H1 (cell line): Measurements from ENCODE around the gene HMSD. TPM values are rescaled to one million over a fixed set of nuclear protein-coding genes. Genes with fewer than 3 reads are reported as not detected.

Experiments used
- CTCF ChIA-PET: fragments of 300-600 bp; sonication (Branson Sonifier 250); formaldehyde crosslinking; loops from one replicate; lab custom pipeline; 2021; ENCODE audit not compliant: partially characterized antibody; lab: Charles Lee
- POLR2A ChIA-PET: fragments of 300-600 bp; sonication (Branson Sonifier 250); formaldehyde crosslinking; loops from one replicate; lab custom pipeline; 2021; ENCODE audit warnings: inconsistent platforms; ENCODE audit not compliant: partially characterized antibody; lab: Charles Lee
- DNase-seq, 2 experiments: peaks; one replicate each; pipeline versions ENCODE4 v3.0.0 to v3.0.0-alpha.2; 2010 to 2022; ENCODE audit warnings: low spot score in 2 of 2, low read depth in 1 of 2, mixed read lengths in 1 of 2
- FAIRE-seq: peaks from 2 replicates; lab custom pipeline; 2011; peaks lifted over from hg19 to GRCh38; lab: Jason Lieb, UNC
- H2AFZ ChIP-seq: 2 replicates; pipeline ENCODE4 v1.8.1; 2012; ENCODE audit warnings: low read length, inconsistent platforms
- H2AK5ac ChIP-seq: 2 replicates; pipeline ENCODE4 v1.6.1; 2013; ENCODE audit warnings: low read depth, low read length
- H2BK120ac ChIP-seq: replicated peaks from 2 replicates; pipeline ENCODE3; 2013; ENCODE audit warnings: low read depth, low read length, inconsistent platforms
- H2BK12ac ChIP-seq: 2 replicates; pipeline ENCODE4 v1.6.1; 2013; ENCODE audit warnings: low read depth, low read length
- H2BK15ac ChIP-seq: 2 replicates; pipeline ENCODE4 v1.6.1; 2013; ENCODE audit warnings: low read length
- H2BK20ac ChIP-seq: 2 replicates; pipeline ENCODE4 v1.6.1; 2013; ENCODE audit warnings: low read length
- H2BK5ac ChIP-seq: 2 replicates; pipeline ENCODE4 v1.6.1; 2013; ENCODE audit warnings: low read depth, low read length
- H3K14ac ChIP-seq: 2 replicates; pipeline ENCODE4 v1.6.1; 2013; ENCODE audit warnings: inconsistent platforms; ENCODE audit not compliant: insufficient read length
- H3K18ac ChIP-seq: 2 replicates; pipeline ENCODE4 v1.6.1; 2013; ENCODE audit warnings: low read length; ENCODE audit errors: extremely low read depth
- H3K23ac ChIP-seq: 2 replicates; pipeline ENCODE4 v1.6.1; 2013; ENCODE audit warnings: inconsistent platforms; ENCODE audit not compliant: insufficient read length
- H3K23me2 ChIP-seq: 2 replicates; pipeline ENCODE4 v1.6.1; 2013; ENCODE audit warnings: low read depth, low read length
- H3K27ac ChIP-seq: 2 replicates; pipeline ENCODE4 v1.6.1; 2011; ENCODE audit warnings: low read depth, low read length, inconsistent platforms
- H3K27me3 ChIP-seq, 4 experiments: replicated peaks in 1 of 4; 1 replicate in 1 of 4; 2 replicates in 3 of 4; pipeline versions ENCODE4 v1.6.1 to v1.8.1; 2011 to 2013; ENCODE audit warnings: low read length in 3 of 4, mild to moderate bottlenecking in 3 of 4, inconsistent platforms in 2 of 4, mixed read lengths in 2 of 4, moderate library complexity in 1 of 4; ENCODE audit not compliant: control insufficient read depth in 3 of 4, insufficient read depth in 3 of 4; ENCODE audit errors: extremely low read depth in 1 of 4
- H3K36me3 ChIP-seq, 4 experiments: 2 replicates each; pipeline versions ENCODE4 v1.6.1 to v1.8.1; 2011 to 2013; ENCODE audit warnings: mild to moderate bottlenecking in 4 of 4, low read length in 3 of 4, moderate library complexity in 2 of 4, control low read depth in 1 of 4, inconsistent platforms in 1 of 4; ENCODE audit not compliant: insufficient read depth in 4 of 4, control insufficient read depth in 2 of 4
- H3K4ac ChIP-seq: replicated peaks from 2 replicates; pipeline ENCODE3; 2013; ENCODE audit warnings: low read length, low read depth, mixed read lengths, inconsistent platforms; ENCODE audit not compliant: insufficient read length
- H3K4me1 ChIP-seq, 4 experiments: replicated peaks in 1 of 4; 1 replicate in 1 of 4; 2 replicates in 3 of 4; pipeline versions ENCODE4 v1.6.1 to v1.8.1; 2011 to 2013; ENCODE audit warnings: low read length in 3 of 4, inconsistent platforms in 2 of 4, mixed read lengths in 1 of 4; ENCODE audit not compliant: insufficient read depth in 4 of 4, control insufficient read depth in 3 of 4
- H3K4me2 ChIP-seq, 2 experiments: 2 replicates each; pipeline versions ENCODE4 v1.6.1 to v1.8.1; 2011 to 2013; ENCODE audit warnings: low read depth in 2 of 2, low read length in 2 of 2, control low read depth in 1 of 2, inconsistent platforms in 1 of 2, mild to moderate bottlenecking in 1 of 2; ENCODE audit not compliant: insufficient read depth in 1 of 2
- H3K4me3 ChIP-seq, 4 experiments: fragments of 200-600, 300-600 bp in 1 of 4; sonication (generic), shearing (Covaris generic), sonication (Bioruptor Twin) in 1 of 4; 2 replicates each; pipeline versions ENCODE4 v1.5.1 to v1.8.1; 2011 to 2016; ENCODE audit warnings: low read length in 4 of 4, low read depth in 3 of 4, control low read depth in 2 of 4, inconsistent platforms in 2 of 4, mild to moderate bottlenecking in 2 of 4, mixed read lengths in 1 of 4, moderate library complexity in 1 of 4; ENCODE audit not compliant: insufficient read depth in 2 of 4; ENCODE audit errors: extremely low read depth in 1 of 4
- H3K56ac ChIP-seq: replicated peaks from 2 replicates; pipeline ENCODE3; 2013; ENCODE audit warnings: low read depth, mild to moderate bottlenecking, mixed read lengths, low read length, inconsistent platforms; ENCODE audit not compliant: insufficient read length
- H3K79me1 ChIP-seq: 2 replicates; pipeline ENCODE4 v1.6.1; 2013; ENCODE audit warnings: low read depth, low read length, control low read depth
- H3K79me2 ChIP-seq, 2 experiments: 2 replicates each; pipeline versions ENCODE4 v1.6.1 to v1.8.1; 2012 to 2013; ENCODE audit warnings: low read length in 2 of 2, mild to moderate bottlenecking in 2 of 2, inconsistent platforms in 1 of 2; ENCODE audit not compliant: insufficient read depth in 2 of 2, control insufficient read depth in 1 of 2
- H3K9ac ChIP-seq, 4 experiments: replicated peaks in 1 of 4; 1 replicate in 1 of 4; 2 replicates in 3 of 4; pipeline versions ENCODE4 v1.6.1 to v1.8.1; 2011 to 2013; ENCODE audit warnings: low read depth in 3 of 4, low read length in 3 of 4, control low read depth in 2 of 4, mild to moderate bottlenecking in 2 of 4, moderate library complexity in 2 of 4, inconsistent platforms in 1 of 4; ENCODE audit errors: extremely low read depth in 1 of 4
- H3K9me3 ChIP-seq, 2 experiments: 2 replicates each; pipeline versions ENCODE4 v1.6.1 to v1.8.1; 2012 to 2013; ENCODE audit warnings: mild to moderate bottlenecking in 2 of 2, moderate library complexity in 2 of 2, control low read depth in 1 of 2, inconsistent platforms in 1 of 2, low read depth in 1 of 2, low read length in 1 of 2, mixed read lengths in 1 of 2; ENCODE audit not compliant: insufficient read depth in 2 of 2
- H4K20me1 ChIP-seq, 2 experiments: replicated peaks in 1 of 2; 2 replicates each; pipeline versions ENCODE3 to v1.8.1; 2011 to 2013; ENCODE audit warnings: inconsistent platforms in 2 of 2, low read length in 2 of 2, mild to moderate bottlenecking in 1 of 2; ENCODE audit not compliant: insufficient read depth in 2 of 2, control insufficient read depth in 1 of 2
- H4K5ac ChIP-seq: 2 replicates; pipeline ENCODE4 v1.6.1; 2013; ENCODE audit warnings: low read length, low read depth, mixed read lengths, inconsistent platforms; ENCODE audit not compliant: insufficient read length
- H4K8ac ChIP-seq: 2 replicates; pipeline ENCODE4 v1.8.0; 2013; ENCODE audit warnings: mild to moderate bottlenecking, moderate library complexity, low read length, inconsistent platforms; ENCODE audit not compliant: insufficient read depth; ENCODE audit errors: extremely low read depth
- H4K91ac ChIP-seq: replicated peaks from 2 replicates; pipeline ENCODE3; 2013; ENCODE audit warnings: low read length, mixed read lengths, inconsistent platforms; ENCODE audit not compliant: insufficient read length
- EGR1 ChIP-seq: IDR thresholded peaks from 2 replicates; pipeline ENCODE4 v1.6.1; 2011; ENCODE audit warnings: low read depth, low read length, borderline replicate concordance
- KDM5A ChIP-seq: fragments of 200-600 bp; IDR thresholded peaks from 2 replicates; pipeline ENCODE4 v1.7.1; 2012; ENCODE audit warnings: mild to moderate bottlenecking, low read length, inconsistent platforms, mixed read lengths
- NRF1 ChIP-seq: IDR thresholded peaks from 2 replicates; pipeline ENCODE4 v1.6.1; 2011; ENCODE audit warnings: mild to moderate bottlenecking, low read depth, low read length, improper control_type of control experiment
- SIN3A ChIP-seq, 2 experiments: IDR thresholded peaks in 1 of 2; conservative IDR thresholded peaks in 1 of 2; 2 replicates each; pipeline ENCODE4 v1.6.1; 2011 to 2012; ENCODE audit warnings: low read length in 2 of 2, improper control_type of control experiment in 1 of 2, low read depth in 1 of 2, mild to moderate bottlenecking in 1 of 2
- SIRT6 ChIP-seq: IDR thresholded peaks from one replicate; pipeline ENCODE4 v1.7.1; 2012; ENCODE audit warnings: low read length, inconsistent platforms
- SIX5 ChIP-seq: IDR thresholded peaks from 2 replicates; pipeline ENCODE4 v1.6.1; 2011; ENCODE audit warnings: mild to moderate bottlenecking, low read depth, low read length
- TBP ChIP-seq: IDR thresholded peaks from 2 replicates; pipeline ENCODE4 v1.6.1; 2011; ENCODE audit warnings: low read depth, low read length, improper control_type of control experiment
- TCF12 ChIP-seq: IDR thresholded peaks from 2 replicates; pipeline ENCODE4 v1.6.1; 2011; ENCODE audit warnings: low read depth, mild to moderate bottlenecking, low read length
- TEAD4 ChIP-seq: IDR thresholded peaks from 2 replicates; pipeline ENCODE4 v1.6.1; 2012; ENCODE audit warnings: low read depth, low read length, inconsistent platforms, mixed read lengths
- WGBS, 2 experiments: shearing (Covaris generic) in 1 of 2; methylation state at CpG; one replicate each; pipeline versions ENCODE4 v1.1.6 to v1.1.7; 2013 to 2015; ENCODE audit warnings: low lambda C conversion rate in 2 of 2, mixed read lengths in 2 of 2, inconsistent platforms in 1 of 2, low coverage in 1 of 2, missing lambda C conversion rate in 1 of 2; ENCODE audit not compliant: insufficient replicate concordance in 2 of 2, insufficient coverage in 1 of 2, insufficient read length in 1 of 2; ENCODE audit errors: extremely low coverage in 1 of 2, missing lambda C conversion rate in 1 of 2; 5-methylcytosine and 5-hydroxymethylcytosine counted together
- long read RNA-seq, 2 experiments: library from RNA in 1 of 2; library from capped mRNA in 1 of 2; stranded (forward); transcript quantifications; one replicate each; pipeline ENCODE4 v2.0.0, GENCODE V29; 2021; ENCODE audit warnings: inconsistent platforms in 1 of 2
- polyA minus RNA-seq, 3 experiments: library from RNA; depleted of rRNA, polyadenylated mRNA; stranded (reverse); fragments of >200 nt; gene quantifications; 1 replicate in 2 of 3; 2 replicates in 1 of 3; pipeline ENCODE4 v1.2.3, GENCODE V29; 2011
- polyA plus RNA-seq, 7 experiments: library from polyadenylated mRNA; depleted of rRNA in 3 of 7; stranded (reverse) in 5 of 7; unstranded in 2 of 7; fragments of >200 nt in 5 of 7; fragments of 200-250 nt in 2 of 7; gene quantifications; 1 replicate in 5 of 7; 2 replicates in 1 of 7; 4 replicates in 1 of 7; pipeline versions ENCODE4 v1.2.1 to v1.2.3, GENCODE V29; 2011 to 2013; ENCODE audit warnings: missing spikeins in 2 of 7, mixed read lengths in 2 of 7
- total RNA-seq: library from RNA; stranded (reverse); fragmentation: NEBNext Ultra II Directional; extraction: Animal tissue kit (Norgen Biotek cat#: 25700); gene quantifications from 2 replicates; pipeline ENCODE4 v1.2.1, GENCODE V29; 2021

HMSD gene, protein sequence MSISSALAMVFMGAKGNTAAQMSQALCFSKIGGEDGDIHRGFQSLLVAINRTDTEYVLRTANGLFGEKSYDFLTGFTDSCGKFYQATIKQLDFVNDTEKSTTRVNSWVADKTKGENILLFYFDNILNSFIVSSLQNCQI
- total RNA-seq (3.0 and 4.8 TPM in 2 replicates), polyA plus RNA-seq (2011; rRNA removed) (0.91 and 1.3 TPM in 2 replicates), polyA minus RNA-seq (2011; rRNA and poly(A)+ RNA removed) (2.0 and 2.8 TPM in 2 replicates)
- 1.3 TPM for polyA plus RNA-seq (2011; cell fraction: cytosol; rRNA removed)
- polyA plus RNA-seq (2011; cell fraction: nucleus; rRNA removed), result 1.8 TPM
- 1.2 to 17.8 TPM (median 7.4 TPM) in 4 replicates for polyA plus RNA-seq (2012, experiment 1 of 2)
- 0.58 TPM for polyA plus RNA-seq (2012, experiment 2 of 2)
- polyA plus RNA-seq (2013, experiment 1 of 2), result 2.4 TPM
- 7.6 TPM for polyA plus RNA-seq (2013, experiment 2 of 2)
- polyA minus RNA-seq (2011; cell fraction: cytosol; rRNA and poly(A)+ RNA removed), result not detected
- 5.4 TPM for polyA minus RNA-seq (2011; cell fraction: nucleus; rRNA and poly(A)+ RNA removed)
- long read RNA-seq, experiment 1, partial matches to known transcripts, result 0 of 6 reads
- long read RNA-seq, experiment 1, other reads (novel, unspliced or antisense), result 3 of 6 reads
- long read RNA-seq, experiment 2, result 0 reads

- POLR2A ChIA-PET, result interaction anchor here (0.6 kb wide), 1 partner anchor 534 kb away, joined by 3 read pairs; no protein-coding TSS in a partner anchor
- Histone ChIP-seq H3K27ac (0 out of 2 replicates have a peak within 1 kb of the TSS, but pooled peaks have one; percentile 4), H3K4me1 (no peaks in the 10 kb centered on the region)
- TF ChIP-seq TEAD4 (no peak), TBP (peak; percentile 59), SIN3A (conservative IDR thresholded peaks at IDR 0.05 in 1 of 2, IDR thresholded peaks at IDR 0.05 in 1 of 2; ENCODE audit: low read depth in 1 of 2, low read length in 2 of 2) (no peak), SIRT6 (no peak), NRF1 (no peak), TCF12 (no peak), KDM5A (no peak), EGR1 (no peak), SIX5 (no peak)
These were observed at the start of gene HMSD for GRCh38 chr18:63949068-63949737. HMSD (plus strand) TSS chr18:63949301; CDS start chr18:63953456, 4,155 bp downstream.

More at GRCh38 chr18:63949068-63949737, at the start of gene HMSD:
- no peak within 1 kb of the TSS for H2BK5ac ChIP-seq
- H3K79me1 ChIP-seq, result no peaks in the 10 kb centered on the region
- peak within 1 kb of the TSS in 3 of 4 experiments; percentile 16 to 24 (median 20); a peak in 3 of 7 replicates for H3K9ac ChIP-seq
- no peak within 1 kb of the TSS for H4K5ac ChIP-seq
- no peaks in the 10 kb centered on the region for H3K79me2 ChIP-seq
- CTCF ChIA-PET, result interaction anchor here (0.6 to 1.3 kb wide), 5 partner anchors 11 to 121 kb away, joined by 3 to 5 read pairs (median 3); no protein-coding TSS in a partner anchor
- H3K4ac ChIP-seq, result no peak within 1 kb of the TSS
- no peak within 1 kb of the TSS for H3K56ac ChIP-seq
- no peak within 1 kb of the TSS for H2BK15ac ChIP-seq
- no peaks in the 10 kb centered on the region for H3K9me3 ChIP-seq
- no peak for FAIRE-seq
- H4K20me1 ChIP-seq, result no peaks in the 10 kb centered on the region
- peak within 1 kb of the TSS; percentile 44; the same call in 1 of the 2 replicates for H2BK12ac ChIP-seq
- no peak within 1 kb of the TSS for H4K8ac ChIP-seq
- H3K23me2 ChIP-seq, result peaks cover 3% of the 10 kb centered on the region; the same call in 1 of the 2 replicates
- no peak within 1 kb of the TSS for H2BK120ac ChIP-seq
- H2BK20ac ChIP-seq, result 0 out of 2 replicates have a peak within 1 kb of the TSS, but pooled peaks have one; percentile 23
- H3K4me2 ChIP-seq, result peak within 1 kb of the TSS; percentile 52 to 77
- WGBS, 2 experiments, result 5% methylated on average over 28 of the region's 35 CpGs; no CpG with 5 or more reads in 1 of the 2 experiments
- H3K27me3 ChIP-seq, result no peaks in the 10 kb centered on the region
- peak within 1 kb of the TSS; percentile 86; the same call in 1 of the 2 replicates for H2AFZ ChIP-seq
- no peaks in the 10 kb centered on the region for H3K36me3 ChIP-seq
- no peak within 1 kb of the TSS for H2AK5ac ChIP-seq
- peak within 1 kb of the TSS; percentile 29 to 68 (median 58) for H3K4me3 ChIP-seq
- no peak within 1 kb of the TSS for H3K14ac ChIP-seq
- no peak within 1 kb of the TSS; the same call in 1 of the 2 replicates for H3K18ac ChIP-seq
- no peak within 1 kb of the TSS for H3K23ac ChIP-seq
- peak within 1 kb of the TSS; percentile 10 for H4K91ac ChIP-seq
- DNase-seq, result peak; percentile 54 to 83
